ENCODE data around the gene ACSM6. TPM values are rescaled to one million over a fixed set of nuclear protein-coding genes. Genes with fewer than 3 reads are reported as not detected.

ACSM6 gene
- total RNA-seq, 1 experiment from 2014 or later, result not detected

DNA sequence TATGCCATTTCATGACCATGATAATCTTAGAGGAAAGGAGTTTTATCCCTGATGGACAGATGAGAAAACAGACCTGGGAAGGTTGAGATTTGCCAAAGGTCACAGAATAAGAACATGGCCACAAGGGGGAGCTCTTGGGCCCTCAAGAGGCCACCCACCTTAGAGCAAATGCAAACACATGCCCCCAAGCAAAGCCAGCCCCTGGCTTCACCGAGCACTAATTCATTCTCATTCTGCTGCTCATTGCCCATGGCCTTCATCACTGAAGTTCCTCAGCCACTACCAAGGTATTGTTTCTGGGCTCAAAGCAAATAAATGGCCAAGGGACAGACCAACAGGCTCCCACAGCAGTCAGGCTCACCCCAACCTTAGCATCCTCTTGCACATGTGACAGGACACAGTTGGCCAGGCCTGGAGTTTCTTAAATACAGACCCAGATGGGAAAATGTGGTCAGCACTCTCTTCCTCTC is 52.6 kb downstream of the ACSM6 start:
- DNase-seq (ENCODE audit: low read depth), result peak; percentile 66

DNA sequence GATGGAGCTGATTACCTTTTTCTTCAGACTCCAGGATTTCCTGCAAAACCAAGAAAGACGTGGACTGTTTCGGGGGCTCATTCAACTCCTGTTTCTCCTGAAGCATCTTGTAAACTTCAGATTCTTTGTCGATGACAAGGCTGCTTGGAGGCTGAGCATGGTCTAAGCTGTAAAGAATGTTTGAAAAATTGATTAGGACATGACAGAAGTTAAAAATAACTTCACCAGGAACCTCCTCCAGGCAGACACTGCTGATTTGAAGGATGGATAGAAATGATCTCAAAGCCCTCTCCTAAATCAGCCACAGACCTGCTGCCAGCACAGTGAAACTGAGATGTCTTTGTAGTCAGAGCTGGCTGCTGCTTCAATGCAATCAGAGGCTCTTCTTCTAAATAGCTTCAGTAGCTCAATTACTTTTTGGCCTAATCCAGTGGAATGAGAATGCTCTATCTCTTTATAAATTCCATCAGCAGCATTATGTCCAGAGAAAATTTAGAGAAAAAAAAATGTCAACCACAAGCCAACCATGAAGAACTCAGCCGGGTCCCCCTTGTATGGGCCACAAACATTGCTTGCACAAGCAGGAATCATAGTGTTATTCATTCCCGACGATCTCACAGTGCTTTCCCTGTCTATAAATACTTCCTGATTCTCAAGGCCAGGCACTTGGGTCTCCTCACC is 53.3 kb downstream of the ACSM6 start:
- DNase-seq (ENCODE audit: low read depth), result peak; percentile 33

DNA sequence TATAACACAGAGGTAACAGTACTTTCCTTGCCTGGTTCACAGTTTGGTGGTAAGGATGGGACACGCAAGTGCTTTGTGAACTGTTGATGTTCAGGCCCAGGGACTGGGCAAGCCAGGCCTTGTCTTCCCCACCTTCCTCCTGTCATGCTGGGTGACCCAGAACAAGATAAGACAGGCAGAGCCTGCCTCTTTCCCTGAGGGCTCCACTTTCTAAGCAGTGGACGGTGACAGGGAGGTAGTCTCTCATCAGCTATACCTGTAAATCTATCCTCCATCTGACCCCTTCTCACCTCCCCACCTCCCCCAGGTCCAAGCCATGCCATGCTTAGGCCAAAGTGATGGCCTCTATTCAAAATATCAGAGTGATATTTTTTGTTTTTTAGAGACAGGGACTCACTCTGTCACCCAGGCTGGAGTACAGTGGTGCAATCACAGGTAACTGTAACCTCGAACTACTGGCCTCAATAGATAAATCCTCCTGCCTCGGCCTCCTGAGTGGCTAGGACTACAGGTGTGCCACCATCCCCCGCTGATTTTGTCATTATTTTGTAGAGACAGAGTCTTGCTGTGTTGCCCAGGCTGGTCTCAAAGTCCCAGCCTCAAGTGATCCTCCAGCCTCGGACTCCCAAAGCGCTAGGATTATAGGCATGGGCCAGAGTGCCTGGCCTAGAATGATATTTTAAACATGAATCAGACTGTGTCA is 54.0 kb downstream of the ACSM6 start:
- no peak for DNase-seq (ENCODE audit: low read depth)

DNA sequence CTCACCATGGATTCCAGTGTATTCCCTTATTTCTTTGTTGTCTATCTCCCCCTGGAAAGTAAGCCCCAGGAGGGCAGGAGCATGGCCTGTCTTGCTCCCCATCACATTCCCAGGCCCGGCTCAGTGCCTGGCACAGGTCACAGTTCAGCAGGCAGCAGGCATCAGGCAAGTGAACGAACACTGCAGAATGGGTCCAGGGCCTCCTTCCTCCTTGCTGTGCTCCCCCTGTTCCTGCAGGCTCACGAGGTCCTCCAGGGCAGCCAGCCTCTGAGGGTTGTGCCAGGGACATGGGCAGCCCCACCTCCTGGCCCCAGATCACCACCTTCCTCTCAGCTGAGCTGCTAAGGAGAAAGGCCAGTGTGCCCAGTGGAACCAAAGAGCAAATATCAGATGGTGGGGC is 55.0 kb downstream of the ACSM6 start:
- no peak for DNase-seq (ENCODE audit: low read depth)

GRCh38 chr10:95249467-95249866 is 55.4 kb downstream of the ACSM6 start:
- no peak for DNase-seq (ENCODE audit: low read depth)

DNA sequence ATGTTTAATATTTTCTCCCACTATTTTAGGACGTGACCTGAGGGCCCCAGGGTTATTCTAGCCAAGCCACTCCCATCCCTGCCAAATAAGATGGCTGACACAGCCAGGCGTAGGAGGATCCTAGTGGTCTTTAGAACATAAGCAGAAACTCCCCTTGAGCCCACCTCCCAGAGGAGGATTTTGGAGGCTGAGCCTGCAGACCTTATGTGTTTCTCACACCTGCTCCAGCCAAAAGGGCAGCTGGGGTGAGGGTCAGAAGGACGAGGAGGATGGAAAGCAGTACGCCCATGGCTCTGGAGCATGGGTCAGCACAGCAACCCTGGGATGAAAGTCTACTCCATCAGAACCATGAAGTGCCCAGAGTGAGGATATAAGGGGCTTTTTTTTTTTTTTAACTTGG is 56.8 kb downstream of the ACSM6 start:
- DNase-seq (ENCODE audit: low read depth), result no peak

DNA sequence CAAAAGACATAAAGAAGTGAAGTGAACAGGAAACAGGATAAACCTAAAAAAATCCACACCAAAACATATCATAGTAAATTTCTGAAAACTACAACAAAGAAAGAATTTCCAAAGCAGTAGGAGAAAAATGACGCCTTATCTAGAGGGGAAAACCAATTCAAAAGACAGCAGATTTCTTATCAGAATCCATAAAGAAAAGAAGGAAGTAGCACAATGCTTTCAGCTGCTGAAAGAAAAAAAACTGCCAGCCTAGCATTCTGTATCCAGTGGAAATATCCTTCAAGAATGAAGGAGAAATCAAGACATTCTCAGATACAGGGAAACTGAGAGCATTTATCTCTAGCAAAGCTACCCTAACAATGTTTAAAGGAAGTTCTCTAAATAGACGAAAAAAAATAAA is 59.0 kb downstream of the ACSM6 start:
- no peak for DNase-seq (ENCODE audit: low read depth)

- no peak for DNase-seq (ENCODE audit: low read depth)
These were observed 59.6 kb downstream of the ACSM6 start for GRCh38 chr10:95253686-95254085.

DNA sequence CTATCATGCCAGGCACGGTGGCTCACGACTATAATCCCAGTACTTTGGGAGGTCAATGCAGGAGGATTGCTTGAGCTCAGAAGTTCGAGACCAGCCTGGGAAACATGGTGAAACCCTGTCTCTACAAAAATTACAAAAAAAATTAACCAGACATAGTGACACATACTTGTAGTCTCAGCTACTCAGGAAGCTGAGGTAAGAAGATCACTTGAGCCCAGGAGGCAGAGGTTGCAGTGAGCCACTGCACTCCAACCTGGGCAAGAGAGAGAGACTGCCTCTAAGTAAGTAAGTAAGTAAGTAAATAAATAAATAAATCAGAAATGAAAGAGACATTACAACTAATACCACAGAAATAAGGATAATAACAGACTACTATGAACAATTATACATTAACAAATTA is 60.6 kb downstream of the ACSM6 start:
- no peak for DNase-seq (ENCODE audit: low read depth)

DNA sequence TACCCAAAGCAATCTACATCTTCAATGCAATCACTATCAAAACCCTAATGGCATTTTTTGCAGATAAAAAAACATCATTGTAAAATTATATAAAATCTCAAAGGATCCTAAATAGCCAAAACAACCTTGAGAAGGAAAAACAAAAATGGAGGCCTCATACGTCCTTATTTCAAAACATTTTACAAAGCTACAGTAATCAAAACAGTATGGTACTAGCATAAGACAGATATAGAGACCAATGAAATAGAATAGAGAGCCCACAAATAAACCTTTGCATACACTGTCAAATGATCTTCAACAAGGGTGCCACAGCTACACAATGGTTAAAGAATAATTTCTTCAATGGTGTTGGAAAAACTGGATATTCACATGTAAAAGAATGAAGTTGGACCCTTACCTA is 62.2 kb downstream of the ACSM6 start:
- DNase-seq (ENCODE audit: low read depth), result no peak

GRCh38 chr10:95257849-95258248 is 63.8 kb downstream of the ACSM6 start:
- no peak for DNase-seq (ENCODE audit: low read depth)

- DNase-seq (ENCODE audit: low read depth), result peak; percentile 81
These were observed 66.4 kb downstream of the ACSM6 start for GRCh38 chr10:95260397-95260881.

DNA sequence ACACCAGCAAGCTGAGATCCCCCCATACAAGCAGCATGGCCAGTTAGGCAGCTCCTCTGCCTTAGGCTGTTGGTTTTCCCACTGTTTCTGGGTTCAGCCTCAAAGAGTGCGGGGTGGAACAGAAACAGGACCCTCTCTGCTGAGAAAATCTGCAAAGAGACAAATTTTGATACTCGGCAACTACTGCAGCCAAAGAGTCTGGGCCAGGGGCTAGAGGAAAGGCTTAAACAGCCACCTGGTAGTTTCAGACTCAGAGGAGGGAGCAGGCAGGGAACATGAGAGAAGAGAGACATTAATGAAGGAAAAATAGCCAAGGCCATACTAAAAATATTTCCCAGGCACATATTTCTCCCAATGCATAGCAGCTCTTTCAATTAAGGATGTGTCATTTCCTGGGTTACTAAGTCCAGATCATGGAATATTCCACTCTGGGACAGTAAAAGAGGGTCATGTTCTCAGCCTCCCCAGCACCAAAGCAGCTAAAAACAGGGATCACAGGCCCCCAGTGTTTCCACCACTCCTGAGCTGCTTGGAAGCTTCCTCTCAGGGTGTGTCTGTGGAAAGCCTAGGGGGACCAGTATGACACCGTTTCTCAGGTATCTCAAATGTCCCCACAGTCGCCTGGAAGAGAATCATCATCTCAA is 67.0 kb downstream of the ACSM6 start:
- DNase-seq (ENCODE audit: low read depth), result peak; percentile 33

- no peak for DNase-seq (ENCODE audit: low read depth)
These were observed 67.9 kb downstream of the ACSM6 start for GRCh38 chr10:95261926-95262325.

GRCh38 chr10:95262763-95263518 is 68.9 kb downstream of the ACSM6 start:
- no peak for DNase-seq (ENCODE audit: low read depth)

- DNase-seq (ENCODE audit: low read depth), result no peak
These were observed 69.8 kb downstream of the ACSM6 start for GRCh38 chr10:95263864-95264226.

- no peak for DNase-seq (ENCODE audit: low read depth)
These were observed 70.4 kb downstream of the ACSM6 start for GRCh38 chr10:95264227-95265051.

- no peak for DNase-seq (ENCODE audit: low read depth)
These were observed 71.5 kb downstream of the ACSM6 start for GRCh38 chr10:95265572-95265971.

DNA sequence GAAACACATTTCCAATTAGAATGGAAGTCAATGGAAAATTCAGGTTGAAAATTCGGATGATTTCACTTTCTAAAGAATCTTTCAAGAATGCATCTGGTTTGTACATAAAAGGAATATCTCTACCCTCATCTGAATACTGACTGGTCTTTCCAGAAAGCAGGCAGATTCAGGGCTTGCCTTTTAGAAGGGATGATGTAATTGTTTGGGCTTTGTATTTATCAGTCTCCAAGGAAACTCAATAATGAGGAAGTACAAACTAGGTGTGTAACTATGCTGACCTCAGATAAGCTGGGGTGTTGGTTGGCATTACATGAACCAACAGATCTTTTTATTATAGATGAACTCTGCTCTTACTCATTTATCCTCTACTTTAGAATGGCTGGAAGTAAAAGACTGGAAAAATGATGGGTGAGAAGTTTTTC is 72.6 kb downstream of the ACSM6 start:
- peak; percentile 84 for DNase-seq (ENCODE audit: low read depth)

- no peak for DNase-seq (ENCODE audit: low read depth)
These were observed 73.2 kb downstream of the ACSM6 start for GRCh38 chr10:95267251-95267650.

DNA sequence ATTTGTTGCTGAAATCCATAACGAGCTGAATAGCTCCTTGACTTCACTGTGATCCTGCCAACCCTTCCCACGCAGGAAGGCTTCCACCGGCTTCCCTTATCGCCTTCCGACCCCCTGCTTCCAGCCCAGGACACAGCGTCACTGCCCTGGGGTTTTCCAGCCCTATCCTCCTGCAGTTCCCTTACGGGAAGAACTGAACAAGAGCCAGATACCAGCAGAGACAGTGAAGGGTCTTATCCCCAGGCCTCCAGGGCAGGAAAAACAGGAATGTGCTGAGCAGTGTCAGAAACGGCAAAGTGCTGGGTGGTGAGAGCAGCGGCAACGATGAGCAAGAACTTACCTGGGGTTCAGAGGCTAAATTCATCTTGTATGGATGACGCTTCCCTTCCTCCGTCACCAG is 74.4 kb downstream of the ACSM6 start:
- peak; percentile 82 for DNase-seq (ENCODE audit: low read depth)
